Measurements from ENCODE around the gene MED22. TPM values are rescaled to one million over a fixed set of nuclear protein-coding genes. Genes with fewer than 3 reads are reported as not detected.

The MED22 gene
- total and polyA plus RNA-seq, 2 of the 8 experiments (the other 6 are each of a cell fraction or from before 2014, with no cell fraction given) = 56.4 to 68.4 TPM

GRCh38 chr9:133347985-133348717 is at the start of gene MED22, which contains the start of gene RPL7A (continued):
- peak; percentile 53; the same call in 1 of the 2 replicates for TF ChIP-seq MAX (IDR thresholded peaks at IDR 0.05)
- TF ChIP-seq SAP30 (IDR thresholded peaks at IDR 0.05; ENCODE audit: insufficient read depth, insufficient replicate concordance, low read length) = no peak
- peak; percentile 99 for TF ChIP-seq TAF1 (IDR thresholded peaks at IDR 0.05; ENCODE audit: low read depth, low read length)
- TF ChIP-seq TAF7 (optimal IDR thresholded peaks at IDR 0.05; ENCODE audit: borderline replicate concordance, low read depth, low read length) = peak; percentile 99
- TF ChIP-seq HDAC2 (IDR thresholded peaks at IDR 0.05; ENCODE audit: borderline replicate concordance in 1 of 2, low read depth in 2 of 2, low read length in 2 of 2) = no peak
- peak; percentile 85 for TF ChIP-seq ATF2 (IDR thresholded peaks at IDR 0.05; ENCODE audit: low read length)
- 0 out of 2 replicates have a peak, but pooled peaks have one; percentile 25 for TF ChIP-seq TCF12 (IDR thresholded peaks at IDR 0.05; ENCODE audit: low read depth, low read length)
- no peak for TF ChIP-seq EZH2 (IDR thresholded peaks at IDR 0.05; ENCODE audit: low read depth, low read length, severe bottlenecking)
- TF ChIP-seq CHD2 (IDR thresholded peaks at IDR 0.05; ENCODE audit: low read length) = peak; percentile 98
- 0 out of 2 replicates have a peak, but pooled peaks have one; percentile 29 for TF ChIP-seq TEAD4 (IDR thresholded peaks at IDR 0.05; ENCODE audit: low read depth, low read length)
- no peak for TF ChIP-seq SUZ12 (IDR thresholded peaks at IDR 0.05; ENCODE audit: low read length)

All from H1 (cell line).